Esophagus squamous epithelium (tissue), 4 donors: ENCODE results near the gene EXOC3L1.

Experiments used
- CTCF ChIP-seq, 6 experiments: fragments of 450-650 bp in 4 of 6; fragments of 200-600 bp in 2 of 6; sonication (generic) in 2 of 6; IDR thresholded peaks; one replicate each; pipeline ENCODE4 v1.5.1; 2016 to 2019; ENCODE audit warnings: antibody characterized with exemption in 6 of 6, mild to moderate bottlenecking in 4 of 6, moderate library complexity in 4 of 6
- POLR2A ChIP-seq, 4 donors: fragments of 450-650 bp; IDR thresholded peaks; one replicate each; pipeline ENCODE4 v1.6.1; 2017; ENCODE audit warnings: antibody characterized with exemption in 4 of 4, mild to moderate bottlenecking in 4 of 4, moderate library complexity in 3 of 4

GRCh38 chr16:67154578-67155294, 35.2 kb downstream of the EXOC3L1 start:
- TF ChIP-seq POLR2A (IDR thresholded peaks at IDR 0.05) (no peak), CTCF (IDR thresholded peaks at IDR 0.05) (no peak)
